HepG2 (cell line): Measurements from ENCODE around the gene TMED9. TPM values are rescaled to one million over a fixed set of nuclear protein-coding genes. Genes with fewer than 3 reads are reported as not detected.

Source experiments
- ATAC-seq: fragments of 200-7000 bp; cut with Tn5 transposase; 3 replicates; pipeline ENCODE4 v1.9.1; 2020; ENCODE audit warnings: mild to moderate bottlenecking, moderate library complexity
- BruUV-seq: library from RNA; stranded (reverse); fragments of 400-500 nt; replicated peaks from 2 replicates; lab custom pipeline; 2021; lab: Mats Ljungman, UMichigan
- CTCF ChIA-PET: fragments of 300-600 bp; formaldehyde crosslinking; extraction: SDS; loops from one replicate; lab custom pipeline; 2021; ENCODE audit warnings: low total read pairs, inconsistent platforms, low intra/inter-chr PET ratio; lab: Yijun Ruan, JAX
- POLR2A ChIA-PET: fragments of 350-600 bp; sonication (Branson Sonifier 250); formaldehyde crosslinking; loops from one replicate; lab custom pipeline; 2020; ENCODE audit warnings: antibody characterized with exemption, inconsistent platforms; lab: Yijun Ruan, JAX
- DNase-seq: peaks from one replicate; pipeline ENCODE4 v3.0.0-alpha.2; 2015; ENCODE audit warnings: low spot score
- FAIRE-seq: peaks from 3 replicates; lab custom pipeline; 2011; peaks lifted over from hg19 to GRCh38; lab: Jason Lieb, UNC
- H2AFZ ChIP-seq: one replicate; pipeline ENCODE4 v1.6.1; 2011; ENCODE audit warnings: low read length, inconsistent platforms
- H3K27ac ChIP-seq: fragments of 300-600 bp; 3 replicates; pipeline ENCODE4 v1.8.0; 2011; ENCODE audit warnings: mixed run types, mild to moderate bottlenecking, mixed read lengths, low read length, inconsistent platforms; ENCODE audit not compliant: insufficient read depth; ENCODE audit errors: extremely low read length
- H3K27me3 ChIP-seq, 2 experiments: fragments of 200-600 bp in 1 of 2; 2 replicates in 1 of 2; 3 replicates in 1 of 2; pipeline versions ENCODE4 v1.6.0 to v1.8.0; 2011; ENCODE audit warnings: low read length in 2 of 2, mild to moderate bottlenecking in 2 of 2, moderate library complexity in 2 of 2, inconsistent platforms in 1 of 2; ENCODE audit not compliant: insufficient read depth in 2 of 2, control insufficient read depth in 1 of 2
- H3K36me3 ChIP-seq, 2 experiments: fragments of 200-600 bp in 1 of 2; replicated peaks in 1 of 2; 2 replicates in 1 of 2; 3 replicates in 1 of 2; pipeline versions ENCODE4 v1.5.1 to v1.8.0; 2011; ENCODE audit warnings: low read length in 2 of 2, inconsistent platforms in 1 of 2; ENCODE audit not compliant: insufficient read depth in 2 of 2, control insufficient read depth in 1 of 2
- H3K4me1 ChIP-seq: 2 replicates; pipeline ENCODE4 v1.5.1; 2012; ENCODE audit warnings: low read length, inconsistent platforms; ENCODE audit not compliant: insufficient read depth
- H3K4me2 ChIP-seq: 2 replicates; pipeline ENCODE4 v1.6.0; 2011; ENCODE audit warnings: low read depth, low read length, inconsistent platforms
- H3K4me3 ChIP-seq, 3 experiments: fragments of 200-600 bp in 1 of 3; sonication (generic), shearing (Covaris generic) in 1 of 3; replicated peaks in 1 of 3; 2 replicates each; pipeline ENCODE4 v1.5.1; 2011 to 2016; ENCODE audit warnings: low read length in 3 of 3, inconsistent platforms in 2 of 3, low read depth in 2 of 3, mild to moderate bottlenecking in 2 of 3, control low read depth in 1 of 3, mixed read lengths in 1 of 3; ENCODE audit not compliant: insufficient read depth in 1 of 3
- H3K79me2 ChIP-seq: one replicate; pipeline ENCODE4 v1.6.1; 2011; ENCODE audit warnings: low read length, inconsistent platforms; ENCODE audit not compliant: insufficient read depth
- H3K9ac ChIP-seq: 2 replicates; pipeline ENCODE4 v1.6.0; 2011; ENCODE audit warnings: mild to moderate bottlenecking, low read depth, low read length, inconsistent platforms; ENCODE audit not compliant: insufficient read depth
- H3K9me3 ChIP-seq: 2 replicates; pipeline ENCODE4 v1.5.1; 2012; ENCODE audit warnings: mild to moderate bottlenecking, low read length
- H4K20me1 ChIP-seq: 2 replicates; pipeline ENCODE4 v1.6.0; 2011; ENCODE audit warnings: inconsistent platforms, mild to moderate bottlenecking, low read length, moderate library complexity; ENCODE audit not compliant: insufficient read depth
- ARID5B ChIP-seq: IDR thresholded peaks from 2 replicates; pipeline ENCODE4 v1.4.0; 2020; ENCODE audit warnings: mild to moderate bottlenecking, missing genetic modification reagents
- CENPX ChIP-seq: sonication (generic); formaldehyde crosslinking; IDR thresholded peaks from 2 replicates; pipeline ENCODE4 v1.9.0; 2021; ENCODE audit warnings: mild to moderate bottlenecking, missing genetic modification reagents, moderate library complexity
- E2F2 ChIP-seq: sonication (generic); formaldehyde crosslinking; IDR thresholded peaks from 2 replicates; pipeline ENCODE4 v1.4.0; 2020; ENCODE audit warnings: missing genetic modification reagents, borderline replicate concordance
- EP300 ChIP-seq, 3 experiments: sonication (generic) in 1 of 3; formaldehyde crosslinking in 1 of 3; IDR thresholded peaks; 2 replicates each; pipeline versions ENCODE4 v1.5.1 to v1.6.1; 2011 to 2020; ENCODE audit warnings: low read depth in 2 of 3, low read length in 2 of 3, borderline replicate concordance in 1 of 3, improper control_type of control experiment in 1 of 3, mild to moderate bottlenecking in 1 of 3, missing genetic modification reagents in 1 of 3, moderate library complexity in 1 of 3
- MAX ChIP-seq: IDR thresholded peaks from 2 replicates; pipeline ENCODE4 v1.6.1; 2012; ENCODE audit warnings: inconsistent platforms
- MEIS1 ChIP-seq: sonication (generic); formaldehyde crosslinking; IDR thresholded peaks from 2 replicates; pipeline ENCODE4 v1.9.0; 2021; ENCODE audit warnings: mild to moderate bottlenecking, missing genetic modification reagents, moderate library complexity, borderline replicate concordance
- NCOR1 ChIP-seq: fragments of 200-600 bp; sonication (generic); IDR thresholded peaks from 2 replicates; pipeline ENCODE4 v1.7.0; 2017; ENCODE audit warnings: antibody characterized with exemption, low read length, borderline replicate concordance
- NONO ChIP-seq, 2 experiments: fragments of 450-650 bp in 1 of 2; sonication (generic) in 1 of 2; formaldehyde crosslinking in 1 of 2; IDR thresholded peaks in 1 of 2; conservative IDR thresholded peaks in 1 of 2; 2 replicates each; pipeline versions ENCODE4 v1.6.1 to v1.8.0; 2017 to 2022; ENCODE audit warnings: mild to moderate bottlenecking in 1 of 2, missing genetic modification reagents in 1 of 2, moderate library complexity in 1 of 2
- POGK ChIP-seq: sonication (generic); formaldehyde crosslinking; conservative IDR thresholded peaks from 2 replicates; pipeline ENCODE4 v1.8.0; 2022; ENCODE audit warnings: mild to moderate bottlenecking, moderate library complexity, missing genetic modification reagents
- ZKSCAN1 ChIP-seq: fragments of 150-350 bp; IDR thresholded peaks from 2 replicates; pipeline ENCODE4 v1.6.1; 2014; ENCODE audit warnings: low read length
- ZNF180 ChIP-seq: sonication (generic); formaldehyde crosslinking; IDR thresholded peaks from 2 replicates; pipeline ENCODE4 v1.4.0; 2020; ENCODE audit warnings: low read depth, missing genetic modification reagents, borderline replicate concordance
- ZNF446 ChIP-seq: sonication (generic); formaldehyde crosslinking; IDR thresholded peaks from 2 replicates; pipeline ENCODE4 v1.5.0; 2020; ENCODE audit warnings: mild to moderate bottlenecking, missing genetic modification reagents
- WGBS: methylation state at CpG from one replicate; pipeline ENCODE4 v1.1.6; 2017; ENCODE audit warnings: low lambda C conversion rate; 5-methylcytosine and 5-hydroxymethylcytosine counted together
- in situ Hi-C: cut with HindIII; loops from 2 replicates; pipeline ENCODE4 v1.10.0; 2017; ENCODE audit warnings: low pct_unique_long_range_greater_than_20kb; ENCODE audit not compliant: extremely low pct_ligation_motif_present
- intact Hi-C: fragments of 100-400 bp; cut with micrococcal nuclease; formaldehyde crosslinking; loops from one replicate; pipeline ENCODE4 v1.10.0; 2022; ENCODE audit not compliant: unreplicated experiment
- polyA plus RNA-seq, 8 experiments: library from polyadenylated mRNA; depleted of rRNA in 3 of 8; stranded (reverse) in 7 of 8; unstranded in 1 of 8; fragments of >200 nt; fragmentation: Illumina TruSeq in 4 of 8; extraction: Trizol in 4 of 8; gene quantifications; 2 replicates each; pipeline versions ENCODE4 v1.2.1 to v1.2.3, GENCODE V29; 2011 to 2016; ENCODE audit warnings: low read depth in 4 of 8, missing spikeins in 1 of 8, mixed read lengths in 1 of 8; ENCODE audit not compliant: insufficient read depth in 1 of 8
- total RNA-seq, 5 experiments: library from RNA; depleted of rRNA; stranded (reverse); fragments of >200 nt; fragmentation: Illumina TruSeq; extraction: Trizol; gene quantifications; 2 replicates each; pipeline ENCODE4 v1.2.3, GENCODE V29; 2016; ENCODE audit warnings: low read depth in 1 of 5

The TMED9 gene
- total and polyA plus RNA-seq, 2 of the 13 experiments (the other 11 are each of a cell fraction or from before 2014, with no cell fraction given): 161 to 350 TPM

GRCh38 chr5:177546258-177546741, 45.7 kb upstream of the TMED9 start:
- peaks cover 74% of the 10 kb centered on the region for H3K79me2 ChIP-seq
- intact Hi-C loops: loop anchor here (5.0 kb wide), 1 partner anchor 46 kb away; the partner anchor contains the start of gene TMED9
- DNase-seq: peak; percentile 93
- FAIRE-seq: peak; percentile 93
- no peak overlapping the region for H3K4me3 ChIP-seq
- no peaks in the 10 kb centered on the region for H3K27me3 ChIP-seq
- WGBS: 60% methylated on average over 1 of the region's 1 CpG
- H3K9ac ChIP-seq: no peak overlapping the region
- H3K27ac ChIP-seq: peak overlapping the region; percentile 64
- ChIA-PET POLR2A (interaction anchor here (0.6 to 1.5 kb wide), 3 partner anchors 30 to 51 kb away, joined by 4 to 12 read pairs (median 7); partner anchors contain the start of genes DDX41 and TMED9), CTCF (no interaction called here)
- peaks cover 10% of the 10 kb centered on the region for H4K20me1 ChIP-seq
- H3K9me3 ChIP-seq: no peaks in the 10 kb centered on the region
- in situ Hi-C loops: no loop called here
- no TSS peak for BruUV-seq
- H3K4me2 ChIP-seq: peak overlapping the region; percentile 44
- peaks cover 39% of the 10 kb centered on the region for H3K4me1 ChIP-seq
- peak; percentile 98 for ATAC-seq
- H3K36me3 ChIP-seq: peaks cover 8 to 30% of the 10 kb centered on the region in 2 experiments
- no peak overlapping the region for H2AFZ ChIP-seq
- TF ChIP-seq CENPX (no peak), MEIS1 (CRISPR knock-in tag) (0 out of 2 replicates have a peak, but pooled peaks have one; percentile 28), ZKSCAN1 (no peak), EP300 (IDR thresholded peaks at IDR 0.05; ENCODE audit: low read depth in 2 of 2, low read length in 2 of 2) (peak in 1 of 2 experiments; percentile 33; a peak in 1 of 4 replicates), EP300 (CRISPR knock-in tag; IDR thresholded peaks at IDR 0.05; ENCODE audit: borderline replicate concordance) (no peak), ZNF180 (CRISPR knock-in tag) (no peak), MAX (peak; percentile 28; the same call in 1 of the 2 replicates), ARID5B (CRISPR knock-in tag) (peak; percentile 75; the same call in 1 of the 2 replicates), NONO (IDR thresholded peaks at IDR 0.05) (no peak), NONO (CRISPR knock-in tag; conservative IDR thresholded peaks at IDR 0.05) (no peak), NCOR1 (0 out of 2 replicates have a peak, but pooled peaks have one; percentile 26), ZNF446 (CRISPR knock-in tag) (no peak), E2F2 (CRISPR knock-in tag) (no peak), POGK (CRISPR knock-in tag) (peak; percentile 95)
